ENCODE results near the gene HDAC2. TPM values are rescaled to one million over a fixed set of nuclear protein-coding genes. Genes with fewer than 3 reads are reported as not detected.
"Not testable (repeated sequence)": the region's sequence is repeated elsewhere in the genome, so short reads cannot be mapped to it uniquely, and the experiment has no call there.

HDAC2 gene
- total RNA-seq, 4 donors from 2014 or later, result 29.6 to 49.5 (median 43.8) TPM

DNA sequence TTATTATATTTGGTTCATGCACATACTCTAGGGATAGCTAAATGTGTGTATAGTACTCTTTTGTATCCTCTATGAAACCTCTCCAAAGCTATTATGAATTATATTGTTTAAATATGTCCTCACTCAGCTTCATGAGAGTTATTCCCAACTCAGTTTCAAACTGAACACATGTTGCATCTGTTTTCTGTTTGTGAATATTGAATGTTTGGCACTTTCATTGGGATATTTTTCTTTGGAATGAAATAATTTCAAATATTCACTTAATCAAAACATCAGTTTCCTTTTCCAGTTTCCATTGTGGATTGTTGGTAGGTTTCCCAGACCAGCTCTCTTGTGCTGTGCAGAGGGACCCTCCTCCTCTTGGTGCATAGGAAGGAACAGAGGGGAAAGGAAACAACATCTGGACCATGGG lies 46.6 kb downstream of the HDAC2 start:
- no peak overlapping the region for H3K4me3 ChIP-seq
- no peak overlapping the region for H3K27ac ChIP-seq
- no peak for DNase-seq
- H3K36me3 ChIP-seq, result no peaks in the 10 kb centered on the region
- no peaks in the 10 kb centered on the region for H3K4me1 ChIP-seq
- H3K27me3 ChIP-seq, result no peaks in the 10 kb centered on the region
- peaks cover 0 to 3% (median 0%) of the 10 kb centered on the region in 4 donors for H3K9me3 ChIP-seq
- no peak for TF ChIP-seq POLR2A (IDR thresholded peaks at IDR 0.05)
- TF ChIP-seq, protein P1, sequence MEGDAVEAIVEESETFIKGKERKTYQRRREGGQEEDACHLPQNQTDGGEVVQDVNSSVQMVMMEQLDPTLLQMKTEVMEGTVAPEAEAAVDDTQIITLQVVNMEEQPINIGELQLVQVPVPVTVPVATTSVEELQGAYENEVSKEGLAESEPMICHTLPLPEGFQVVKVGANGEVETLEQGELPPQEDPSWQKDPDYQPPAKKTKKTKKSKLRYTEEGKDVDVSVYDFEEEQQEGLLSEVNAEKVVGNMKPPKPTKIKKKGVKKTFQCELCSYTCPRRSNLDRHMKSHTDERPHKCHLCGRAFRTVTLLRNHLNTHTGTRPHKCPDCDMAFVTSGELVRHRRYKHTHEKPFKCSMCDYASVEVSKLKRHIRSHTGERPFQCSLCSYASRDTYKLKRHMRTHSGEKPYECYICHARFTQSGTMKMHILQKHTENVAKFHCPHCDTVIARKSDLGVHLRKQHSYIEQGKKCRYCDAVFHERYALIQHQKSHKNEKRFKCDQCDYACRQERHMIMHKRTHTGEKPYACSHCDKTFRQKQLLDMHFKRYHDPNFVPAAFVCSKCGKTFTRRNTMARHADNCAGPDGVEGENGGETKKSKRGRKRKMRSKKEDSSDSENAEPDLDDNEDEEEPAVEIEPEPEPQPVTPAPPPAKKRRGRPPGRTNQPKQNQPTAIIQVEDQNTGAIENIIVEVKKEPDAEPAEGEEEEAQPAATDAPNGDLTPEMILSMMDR (IDR thresholded peaks at IDR 0.05), result no peak

DNA sequence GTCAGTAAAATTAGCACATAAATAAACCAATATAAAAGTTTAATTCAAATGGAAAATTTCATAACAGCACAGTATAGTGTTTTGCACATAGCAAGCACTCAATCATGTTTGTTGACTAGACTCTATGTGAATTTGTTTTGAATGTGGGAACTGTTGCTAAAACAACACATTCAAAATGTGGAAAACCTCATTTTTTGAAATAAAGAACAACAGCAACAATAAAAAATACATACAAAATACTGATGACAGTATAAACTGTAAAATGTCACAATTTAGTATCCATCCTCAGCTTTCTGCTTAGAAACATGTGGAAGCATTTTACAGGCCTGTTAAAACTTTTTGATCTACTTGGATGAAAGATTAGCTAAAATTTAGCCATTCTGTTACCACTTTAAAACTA lies 47.4 kb downstream of the HDAC2 start:
- Histone ChIP-seq H3K27me3 (no peaks in the 10 kb centered on the region), H3K9me3 (no peaks in the 10 kb centered on the region), H3K27ac (no peak overlapping the region), H3K4me3 (no peak overlapping the region), H3K4me1 (no peaks in the 10 kb centered on the region), H3K36me3 (no peaks in the 10 kb centered on the region)
- TF ChIP-seq, protein P1 (IDR thresholded peaks at IDR 0.05), result no peak
- no peak for TF ChIP-seq POLR2A (IDR thresholded peaks at IDR 0.05)
- no peak for DNase-seq

DNA sequence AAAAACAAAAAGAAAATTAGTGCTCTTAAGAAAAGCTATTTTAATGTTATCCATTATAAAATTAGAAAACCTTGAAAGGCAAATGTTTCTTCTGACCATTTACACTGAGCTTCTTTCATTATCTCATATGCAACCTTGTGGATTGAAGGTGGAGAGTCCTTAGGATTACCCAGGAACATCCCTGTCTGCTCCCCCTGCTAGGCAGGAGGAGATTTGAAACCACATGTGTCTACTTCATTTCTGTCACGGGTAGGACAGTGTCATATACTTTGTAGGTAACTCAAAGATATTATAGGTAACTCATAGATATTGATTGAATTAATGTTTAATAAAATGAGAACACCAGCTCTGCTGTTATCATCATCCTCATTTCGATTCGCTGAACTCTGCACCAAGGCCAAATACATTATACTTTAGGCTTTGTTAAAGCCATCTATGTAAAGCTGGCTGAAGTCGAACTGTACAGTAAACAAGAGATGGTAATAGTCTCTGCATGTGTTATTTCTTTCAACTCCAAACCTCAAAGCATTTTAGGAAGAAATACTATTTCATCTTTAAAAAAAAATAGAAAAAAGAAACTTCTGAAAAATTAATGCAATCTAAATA lies 49.5 kb downstream of the HDAC2 start:
- no peaks in the 10 kb centered on the region for H3K4me1 ChIP-seq
- no peak for DNase-seq
- no peaks in the 10 kb centered on the region for H3K36me3 ChIP-seq
- H3K27me3 ChIP-seq, result no peaks in the 10 kb centered on the region
- no peak for TF ChIP-seq POLR2A (IDR thresholded peaks at IDR 0.05)
- TF ChIP-seq, protein P1 (IDR thresholded peaks at IDR 0.05), result no peak
- no peak overlapping the region for H3K4me3 ChIP-seq
- H3K9me3 ChIP-seq, result no peaks in the 10 kb centered on the region
- H3K27ac ChIP-seq, result no peak overlapping the region

DNA sequence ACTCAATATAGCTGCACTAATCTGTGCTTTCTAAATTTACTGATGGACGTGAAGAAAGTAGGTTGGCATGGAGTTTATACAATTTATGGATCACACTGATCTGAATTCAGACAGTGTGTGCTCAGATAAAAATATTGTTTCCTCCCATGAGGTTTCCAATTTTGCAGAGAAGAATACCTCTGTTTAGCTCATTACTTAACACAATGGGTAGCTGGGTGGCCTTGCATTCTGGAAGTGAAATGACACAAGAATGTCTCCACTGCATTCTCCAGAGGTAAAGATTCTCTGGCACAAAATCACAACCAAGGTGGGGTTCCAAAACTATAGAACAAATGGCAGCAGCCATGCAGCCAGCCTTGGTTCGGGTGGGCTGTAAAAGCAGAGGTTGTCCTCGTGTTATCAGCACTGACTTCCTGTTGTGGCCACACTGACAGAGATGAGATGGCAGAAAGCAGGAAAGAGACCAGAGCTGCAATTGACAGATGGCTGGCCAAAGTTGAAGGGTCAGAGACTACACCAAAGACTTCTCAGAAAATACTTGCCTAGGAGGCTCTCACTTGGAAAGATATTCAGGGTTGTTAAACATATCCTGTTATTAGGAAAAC lies 50.2 kb downstream of the HDAC2 start:
- Histone ChIP-seq H3K27ac (no peak overlapping the region), H3K36me3 (no peaks in the 10 kb centered on the region), H3K4me3 (no peak overlapping the region), H3K9me3 (no peaks in the 10 kb centered on the region), H3K27me3 (no peaks in the 10 kb centered on the region), H3K4me1 (no peaks in the 10 kb centered on the region)
- no peak for DNase-seq
- TF ChIP-seq, protein P1 (IDR thresholded peaks at IDR 0.05), result no peak
- TF ChIP-seq POLR2A (IDR thresholded peaks at IDR 0.05), result no peak

DNA sequence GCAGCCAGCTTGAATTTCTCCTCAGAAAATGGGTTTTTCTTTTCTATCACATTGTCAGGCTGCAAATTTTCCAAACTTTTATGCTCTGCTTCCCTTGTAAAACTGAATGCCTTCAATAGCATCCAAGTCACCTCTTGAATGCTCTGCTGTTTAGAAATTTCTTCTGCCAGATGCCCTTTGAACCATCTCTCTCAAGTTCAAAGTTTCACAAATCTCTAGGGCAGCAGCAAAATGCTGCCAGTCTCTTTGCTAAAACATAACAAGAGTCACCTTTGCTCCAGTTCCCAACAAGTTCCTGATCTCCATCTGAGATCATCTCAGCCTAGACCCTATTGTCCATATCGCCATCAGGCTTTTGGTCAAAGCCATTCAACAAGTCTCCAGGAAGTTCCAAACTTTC lies 60.7 kb downstream of the HDAC2 start:
- not testable (repeated sequence) for H3K4me1 ChIP-seq, H3K36me3 ChIP-seq, H3K4me3 ChIP-seq, H3K27ac ChIP-seq, DNase-seq, H3K9me3 ChIP-seq, H3K27me3 ChIP-seq

DNA sequence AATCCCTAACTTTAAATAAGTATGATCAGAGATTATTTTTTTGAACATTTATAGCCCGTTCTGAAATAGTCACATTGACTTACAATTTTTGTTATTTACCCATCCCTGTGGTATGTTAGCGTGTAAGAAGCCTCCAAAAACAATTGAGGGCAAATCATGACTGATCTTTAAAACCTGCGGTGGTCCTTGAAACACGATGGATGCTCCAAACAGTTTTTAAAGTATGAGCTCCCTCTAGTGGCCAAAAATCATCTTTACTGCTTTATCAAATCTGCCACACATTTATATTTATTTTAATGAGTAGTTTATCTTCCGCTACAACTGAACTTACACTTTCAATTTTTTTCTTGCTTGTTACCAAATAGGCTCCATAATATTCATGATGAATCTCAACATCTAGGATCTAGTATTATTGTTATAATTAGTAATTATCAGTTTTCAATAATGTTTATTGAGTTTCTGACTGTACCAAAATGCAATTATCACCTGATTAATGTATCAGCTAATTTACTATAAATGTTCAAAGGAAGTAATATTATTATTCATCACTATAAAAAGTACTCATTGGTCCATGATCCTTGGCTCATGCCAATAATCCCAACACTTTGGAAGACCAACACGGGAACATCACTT lies 61.6 kb downstream of the HDAC2 start:
- no peak overlapping the region for H3K27ac ChIP-seq
- DNase-seq, result no peak
- no peaks in the 10 kb centered on the region for H3K4me1 ChIP-seq
- H3K4me3 ChIP-seq, result no peak overlapping the region
- TF ChIP-seq POLR2A (IDR thresholded peaks at IDR 0.05), result no peak
- TF ChIP-seq, protein P1 (IDR thresholded peaks at IDR 0.05), result peak; percentile 36 to 87 (median 73)
- no peaks in the 10 kb centered on the region for H3K9me3 ChIP-seq
- H3K27me3 ChIP-seq, result peaks cover 0 to 3% of the 10 kb centered on the region in 2 donors
- H3K36me3 ChIP-seq, result no peaks in the 10 kb centered on the region

Measured in Peyer's patch (tissue), 4 donors.